ENCODE results near the gene LDLRAD4. TPM values are rescaled to one million over a fixed set of nuclear protein-coding genes. Genes with fewer than 3 reads are reported as not detected.

The LDLRAD4 gene
- total and polyA plus RNA-seq, 2 experiments from 2014 or later, result 0.73 to 1.9 TPM

- H3K36me3 ChIP-seq (ENCODE audit: insufficient read depth), result no peaks in the 10 kb centered on the region
- no peak for TF ChIP-seq NANOG (IDR thresholded peaks at IDR 0.05; ENCODE audit: borderline replicate concordance)
- no peak for TF ChIP-seq STAT1 (IDR thresholded peaks at IDR 0.05; ENCODE audit: unreplicated experiment)
- no peak for TF ChIP-seq CREB1 (CRISPR knock-in tag; IDR thresholded peaks at IDR 0.05; ENCODE audit: low read depth)
- no peak for TF ChIP-seq REST (IDR thresholded peaks at IDR 0.05; ENCODE audit: unreplicated experiment)
- no peak for TF ChIP-seq ZNF331 (CRISPR knock-in tag; IDR thresholded peaks at IDR 0.05; ENCODE audit: low read depth)
- no peak for TF ChIP-seq EZH2phosphoT487 (IDR thresholded peaks at IDR 0.05; ENCODE audit: unreplicated experiment)
- no peak for TF ChIP-seq EZH2 (IDR thresholded peaks at IDR 0.05; ENCODE audit: low read depth, unreplicated experiment)
- no peak for TF ChIP-seq ETS1 (IDR thresholded peaks at IDR 0.05)
- TF ChIP-seq JUNB (IDR thresholded peaks at IDR 0.05; ENCODE audit: unreplicated experiment), result no peak
- no peak for TF ChIP-seq POLR2AphosphoS5 (IDR thresholded peaks at IDR 0.05; ENCODE audit: low read depth)
- TF ChIP-seq ZNF462 (CRISPR knock-in tag; IDR thresholded peaks at IDR 0.05), result no peak
- no peak overlapping the region for H3K27ac ChIP-seq (ENCODE audit: low read depth)
- no peaks in the 10 kb centered on the region; the same call in 2 of the 3 replicates for H3K9me3 Mint-ChIP-seq
- H3K4me2 ChIP-seq, result no peak overlapping the region
- peaks cover 4% of the 10 kb centered on the region; the same call in 1 of the 2 replicates for H3K9me2 ChIP-seq (ENCODE audit: insufficient read depth)
- H3K4me1 Mint-ChIP-seq, result peaks cover 19% of the 10 kb centered on the region
- peaks cover 3% of the 10 kb centered on the region for H3K27me3 Mint-ChIP-seq (ENCODE audit: insufficient read depth, low read depth, poor library complexity)
- H4K20me1 ChIP-seq (replicated peaks; ENCODE audit: insufficient read depth), result no peaks in the 10 kb centered on the region
- ATAC-seq, result no peak
- H3K4me3 ChIP-seq, result no peak overlapping the region
- H3K27ac Mint-ChIP-seq, result no peak overlapping the region
- H3K4me1 ChIP-seq (ENCODE audit: insufficient read depth), result no peaks in the 10 kb centered on the region; the same call in 1 of the 2 replicates
- H2AFZ ChIP-seq, result no peak overlapping the region
- H3K27me3 ChIP-seq (ENCODE audit: insufficient read depth), result no peaks in the 10 kb centered on the region
- H3K4me3 Mint-ChIP-seq, result no peak overlapping the region
- no peaks in the 10 kb centered on the region for H3K36me3 Mint-ChIP-seq (ENCODE audit: low read depth)
- no peaks in the 10 kb centered on the region for H3F3A ChIP-seq (replicated peaks; ENCODE audit: low read depth)
- H3K79me2 ChIP-seq (replicated peaks; ENCODE audit: insufficient read depth), result no peaks in the 10 kb centered on the region
- DNase-seq (ENCODE audit: low spot score), result no peak
Observed at GRCh38 chr18:13540477-13541182, 322.1 kb downstream of the LDLRAD4 start.

Measured in GM23338 (cell line).